Bronchial epithelial cell (primary cell): ENCODE data around the gene PFDN1. TPM values are rescaled to one million over a fixed set of nuclear protein-coding genes. Genes with fewer than 3 reads are reported as not detected.

Source experiments
- DNase-seq: peaks from one replicate; pipeline ENCODE4 v3.0.0-alpha.2; 2010; ENCODE audit warnings: low read depth
- FAIRE-seq: peaks from 2 replicates; lab custom pipeline; 2011; peaks lifted over from hg19 to GRCh38; lab: Jason Lieb, UNC
- H3K27me3 ChIP-seq: 2 replicates; pipeline ENCODE4 v1.5.1; 2011; ENCODE audit warnings: low read length; ENCODE audit not compliant: control insufficient read depth, insufficient read depth
- H3K36me3 ChIP-seq: 2 replicates; pipeline ENCODE4 v1.5.1; 2011; ENCODE audit warnings: low read length; ENCODE audit not compliant: control insufficient read depth, insufficient read depth
- H3K4me3 ChIP-seq: 2 replicates; pipeline ENCODE4 v1.5.1; 2011; ENCODE audit warnings: mild to moderate bottlenecking, low read depth, low read length, control low read depth
- CTCF ChIP-seq: IDR thresholded peaks from 2 replicates; pipeline ENCODE4 v1.5.1; 2011; ENCODE audit warnings: mild to moderate bottlenecking, moderate library complexity, low read length, control low read depth, inconsistent platforms; ENCODE audit not compliant: insufficient read depth, severe bottlenecking
- total RNA-seq: library from RNA; depleted of rRNA; stranded (reverse); fragments of >200 nt; gene quantifications from 2 replicates; pipeline ENCODE4 v1.2.1, GENCODE V29; 2014

The PFDN1 gene
- total RNA-seq, 1 donor from 2014 or later = 34.5 TPM

DNA sequence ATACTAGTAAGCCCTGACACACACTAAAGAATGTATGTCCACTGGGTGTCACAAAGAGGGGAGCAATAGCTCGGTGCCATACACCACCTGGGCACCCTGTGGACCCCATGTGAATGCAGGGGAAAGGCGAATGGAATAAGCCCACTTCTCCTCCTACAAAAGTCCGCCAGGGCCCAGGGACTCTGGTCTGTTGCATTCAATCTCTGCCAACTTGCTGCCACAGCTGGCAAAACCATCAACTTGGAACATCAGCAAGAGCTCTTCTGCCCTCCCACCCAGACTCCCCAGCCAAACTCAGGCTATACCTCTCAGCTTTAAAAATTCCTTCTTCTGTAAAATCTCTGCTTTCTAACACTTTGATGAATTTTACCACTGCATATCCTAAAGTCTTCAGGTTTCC, 54.5 kb downstream of the PFDN1 start:
- Histone ChIP-seq H3K4me3 (no peak overlapping the region), H3K27me3 (no peaks in the 10 kb centered on the region), H3K36me3 (peaks cover 3% of the 10 kb centered on the region)
- FAIRE-seq (no peak), DNase-seq (no peak)
- no peak for TF ChIP-seq CTCF

GRCh38 chr5:140246378-140247122, 56.4 kb downstream of the PFDN1 start:
- Histone ChIP-seq H3K36me3 (peaks cover 3% of the 10 kb centered on the region), H3K4me3 (no peak overlapping the region), H3K27me3 (no peaks in the 10 kb centered on the region)
- no peak for FAIRE-seq
- peak; percentile 46 for DNase-seq
- TF ChIP-seq CTCF = no peak

DNA sequence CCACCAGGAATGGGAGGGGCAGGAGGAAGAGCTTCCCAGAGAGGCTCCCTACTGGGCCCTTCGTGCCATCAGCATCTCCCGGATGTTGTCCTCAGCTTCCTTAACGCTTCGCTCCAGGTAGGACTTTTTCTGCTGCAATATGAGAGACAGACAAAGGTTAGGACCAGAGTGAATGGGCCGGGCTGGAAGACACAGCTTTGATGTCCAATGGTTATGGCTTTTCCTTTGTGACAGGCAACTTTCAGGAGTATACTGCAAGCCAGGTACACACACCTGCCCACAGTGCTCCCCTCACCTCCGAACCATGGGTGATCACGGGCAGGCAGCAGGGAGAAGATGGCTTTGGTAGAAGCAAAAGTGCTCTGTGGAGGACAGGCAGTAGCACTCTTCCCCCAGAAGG, 57.0 kb downstream of the PFDN1 start:
- Histone ChIP-seq H3K27me3 (no peaks in the 10 kb centered on the region), H3K36me3 (peaks cover 3% of the 10 kb centered on the region), H3K4me3 (no peak overlapping the region)
- TF ChIP-seq CTCF = no peak
- DNase-seq = no peak
- FAIRE-seq = no peak

DNA sequence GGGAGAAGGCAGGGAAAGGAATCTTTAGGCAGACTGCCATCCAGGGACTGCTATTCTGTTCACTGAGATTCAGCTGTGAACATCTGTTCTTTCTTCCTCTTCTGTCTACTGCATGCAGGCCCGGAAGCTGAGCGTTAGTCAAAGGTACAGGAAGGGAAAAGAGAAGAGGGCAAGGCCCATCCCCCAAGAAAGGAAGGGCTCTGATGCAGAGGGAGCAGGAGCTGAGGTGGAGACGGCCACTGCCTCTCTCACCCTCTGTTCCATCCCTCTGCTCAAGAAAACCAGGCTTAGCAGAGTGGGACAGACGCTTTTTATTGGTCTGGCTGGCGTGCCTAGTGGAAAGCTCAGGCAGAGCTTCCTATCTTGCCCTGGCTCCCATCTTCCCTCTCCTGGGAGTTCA, 57.6 kb downstream of the PFDN1 start:
- no peak for TF ChIP-seq CTCF
- Histone ChIP-seq H3K27me3 (no peaks in the 10 kb centered on the region), H3K4me3 (no peak overlapping the region), H3K36me3 (peaks cover 3% of the 10 kb centered on the region)
- no peak for DNase-seq
- FAIRE-seq = no peak

- Histone ChIP-seq H3K27me3 (no peaks in the 10 kb centered on the region), H3K4me3 (no peak overlapping the region), H3K36me3 (peaks cover 3% of the 10 kb centered on the region)
- peak; percentile 85 for TF ChIP-seq CTCF
- peak; percentile 68 for DNase-seq
- FAIRE-seq = peak; percentile 52
Observed at GRCh38 chr5:140244525-140245025, 58.3 kb downstream of the PFDN1 start.

- FAIRE-seq (no peak), DNase-seq (no peak)
- Histone ChIP-seq H3K4me3 (no peak overlapping the region), H3K27me3 (no peaks in the 10 kb centered on the region), H3K36me3 (peaks cover 3% of the 10 kb centered on the region)
- TF ChIP-seq CTCF = no peak
Observed at GRCh38 chr5:140243706-140244250, 59.1 kb downstream of the PFDN1 start.
